GM19023 (cell line): Measurements from ENCODE around the gene SKA2.
"Not testable (repeated sequence)": the region's sequence is repeated elsewhere in the genome, so short reads cannot be mapped to it uniquely, and the experiment has no call there.

Experiments
- ATAC-seq: cut with Tn5 transposase; IDR thresholded peaks from one replicate; pipeline ENCODE4 v1.9.1; 2021; ENCODE audit warnings: mild to moderate bottlenecking, moderate library complexity; ENCODE audit not compliant: unreplicated experiment

The SKA2 gene

DNA sequence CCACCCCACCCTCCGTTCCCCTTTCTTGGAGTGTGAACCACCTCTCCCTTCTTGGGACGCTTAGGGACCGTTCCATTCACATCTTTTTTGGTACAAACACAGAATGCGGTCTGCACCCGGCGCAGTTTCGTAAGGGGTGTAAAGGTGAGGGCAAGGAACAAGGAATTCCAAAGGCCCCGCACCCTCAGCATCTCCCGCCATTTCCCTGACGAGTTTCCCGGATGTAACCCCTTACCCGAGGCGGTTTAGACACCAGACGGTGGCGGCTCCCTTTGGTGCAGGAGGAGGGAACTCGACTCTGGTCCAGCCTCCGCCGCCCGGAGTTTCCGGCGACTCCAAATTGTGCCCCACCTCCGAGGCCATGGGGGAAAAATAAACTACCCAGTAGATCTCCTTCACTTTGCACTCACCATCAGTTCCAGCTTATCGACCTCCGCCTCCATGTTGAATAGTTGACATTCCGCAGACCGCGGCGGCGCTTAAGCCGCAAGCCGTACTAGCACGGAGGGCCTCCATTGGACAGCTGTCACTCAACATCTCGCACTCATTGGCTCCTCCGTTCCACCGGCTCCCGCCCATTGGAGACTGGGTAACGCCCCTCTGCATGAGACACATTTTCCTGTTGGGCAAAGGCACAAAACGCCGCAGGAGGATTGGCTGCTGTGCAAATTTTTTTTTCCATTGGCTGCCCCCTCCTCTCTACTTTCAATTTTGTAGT lies at the start of gene SKA2:
Gene SKA2, minus strand, starts transcription at position 466 of the 718 bp plus-strand sequence. Its CDS starts 23 bp downstream, at position 443.
- ATAC-seq = peak; percentile 84

GRCh38 chr17:59202320-59202719 lies 47.3 kb upstream of the SKA2 start:
- no peak for ATAC-seq

DNA sequence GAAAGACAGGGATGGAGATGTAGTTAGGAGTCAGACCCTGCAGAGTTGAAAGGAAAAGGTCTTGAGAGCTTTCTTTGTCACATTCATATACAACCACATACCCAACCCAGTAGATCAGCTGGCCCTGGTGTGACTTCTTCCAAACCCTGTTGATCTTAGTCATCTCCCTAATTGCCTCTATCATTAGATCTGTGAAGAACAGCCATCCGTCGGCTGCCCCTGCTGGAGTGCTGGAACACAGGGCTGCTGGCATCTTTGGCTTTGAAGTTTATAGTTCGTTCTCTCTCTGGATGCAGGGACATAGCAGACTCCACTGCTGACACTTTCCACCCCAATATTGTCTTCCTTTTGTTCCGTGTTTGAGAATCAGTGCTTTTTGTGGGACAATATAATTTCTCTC lies 44.4 kb upstream of the SKA2 start:
- no peak for ATAC-seq

DNA sequence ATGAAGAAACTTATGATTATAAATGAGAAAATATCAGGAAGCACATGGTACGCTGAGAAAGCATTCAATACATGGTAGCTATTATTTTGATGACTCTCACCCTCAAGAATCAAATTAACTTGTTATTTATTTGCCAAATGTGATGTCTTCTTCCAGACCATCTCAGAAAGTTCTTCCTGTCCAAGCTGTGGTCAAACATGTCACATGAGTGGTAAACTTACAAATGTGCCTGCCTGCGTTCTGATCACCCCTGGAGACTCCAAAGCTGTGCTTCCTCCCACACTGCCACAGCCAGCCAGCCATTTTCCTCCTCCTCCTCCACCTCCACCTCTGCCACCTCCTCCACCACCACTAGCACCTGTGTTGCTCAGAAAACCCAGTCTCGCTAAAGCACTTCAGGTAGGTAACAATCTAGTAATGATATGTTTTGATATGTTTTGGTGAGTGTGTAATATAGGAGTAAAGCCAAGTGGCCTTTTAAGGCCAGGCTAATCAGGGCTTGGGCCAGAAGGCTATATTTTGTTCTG lies 38.4 kb upstream of the SKA2 start:
- ATAC-seq = no peak

GRCh38 chr17:59190806-59191205 lies 35.8 kb upstream of the SKA2 start:
- no peak for ATAC-seq

- no peak for ATAC-seq
Measured at GRCh38 chr17:59186850-59187249, 31.9 kb upstream of the SKA2 start.

DNA sequence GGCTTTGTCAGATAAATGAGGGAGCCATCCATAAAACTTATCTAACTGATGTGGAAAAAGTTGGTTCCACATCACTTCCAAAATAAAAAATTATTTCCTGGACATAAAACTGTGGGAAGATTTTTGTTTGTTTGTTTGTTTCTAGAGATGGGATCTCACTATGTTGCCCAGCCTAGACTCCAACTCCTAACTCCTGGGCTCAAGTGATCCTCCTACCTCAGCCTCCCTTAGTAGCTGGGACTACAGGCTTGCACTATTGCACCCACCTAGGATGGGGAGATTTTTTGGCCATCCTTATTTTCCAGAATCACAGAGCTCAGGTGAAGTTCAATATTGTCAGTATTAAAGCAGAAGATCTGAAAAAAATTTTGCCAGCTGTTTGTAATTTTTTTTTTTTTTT lies 31.0 kb upstream of the SKA2 start:
- ATAC-seq = no peak

DNA sequence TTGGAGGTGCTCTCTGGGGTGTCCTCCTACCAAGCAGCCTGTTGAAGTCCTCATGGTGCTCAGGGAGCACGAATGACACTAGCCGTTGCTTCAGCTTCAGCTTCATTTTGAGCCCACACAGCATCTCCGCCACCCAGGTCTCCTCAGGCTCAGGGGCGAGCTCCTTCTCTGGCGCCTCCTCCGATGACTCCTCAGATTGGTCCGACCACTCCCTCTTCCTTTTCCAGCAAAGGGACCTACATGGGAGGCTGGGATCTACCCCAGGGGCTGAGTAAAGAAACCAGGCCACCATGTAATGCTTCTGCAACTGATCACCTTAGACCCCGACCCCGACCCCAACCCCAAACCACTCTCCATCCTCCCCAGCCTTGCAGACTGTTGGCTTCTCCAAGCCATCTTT lies 26.5 kb upstream of the SKA2 start:
- no peak for ATAC-seq

DNA sequence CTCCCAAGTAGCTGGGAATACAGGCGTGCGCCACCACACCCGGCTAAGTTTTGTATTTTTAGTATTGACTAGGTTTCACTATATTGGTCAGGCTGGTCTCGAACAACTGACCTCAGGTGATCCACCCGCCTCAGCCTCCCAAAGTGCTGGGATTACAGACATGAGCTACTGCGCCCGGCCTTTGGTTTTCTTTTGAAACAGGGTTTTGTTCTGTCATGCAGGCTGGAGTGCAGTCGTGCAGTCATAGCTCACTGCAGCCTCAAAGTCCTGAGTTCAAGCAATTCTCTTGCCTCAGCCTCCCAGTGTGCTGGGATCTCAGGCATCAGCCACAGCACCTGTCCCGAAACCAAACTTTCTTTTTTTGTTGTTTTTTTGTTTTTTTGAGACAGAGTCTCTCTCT lies 25.6 kb upstream of the SKA2 start:
- no peak for ATAC-seq

GRCh38 chr17:59179601-59180000 lies 24.6 kb upstream of the SKA2 start:
- ATAC-seq = not testable (repeated sequence)

GRCh38 chr17:59178266-59178985 lies 23.4 kb upstream of the SKA2 start:
- no peak for ATAC-seq

GRCh38 chr17:59175076-59175475 lies 20.1 kb upstream of the SKA2 start:
- ATAC-seq = no peak

DNA sequence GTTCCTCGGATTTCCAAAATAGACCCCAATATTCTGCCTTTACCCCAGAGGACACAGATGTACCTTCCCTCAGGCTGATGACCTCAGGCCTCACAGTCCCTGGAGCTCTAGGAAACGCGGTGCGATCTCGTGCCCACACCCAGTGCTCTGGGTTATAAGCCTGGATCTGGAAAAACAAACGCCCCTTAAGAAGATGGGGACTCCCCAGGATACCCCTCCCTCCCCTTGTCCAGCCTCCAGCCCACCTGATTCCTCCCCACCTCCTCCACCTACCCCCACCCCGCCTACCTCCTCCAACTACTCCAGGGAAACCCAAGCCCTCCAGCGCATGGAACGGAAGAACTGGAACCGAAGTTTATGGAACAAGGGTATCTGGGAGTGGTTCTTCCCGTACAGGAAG lies 19.7 kb upstream of the SKA2 start:
- no peak for ATAC-seq

- ATAC-seq = no peak
Measured at GRCh38 chr17:59172436-59173004, 17.5 kb upstream of the SKA2 start.

DNA sequence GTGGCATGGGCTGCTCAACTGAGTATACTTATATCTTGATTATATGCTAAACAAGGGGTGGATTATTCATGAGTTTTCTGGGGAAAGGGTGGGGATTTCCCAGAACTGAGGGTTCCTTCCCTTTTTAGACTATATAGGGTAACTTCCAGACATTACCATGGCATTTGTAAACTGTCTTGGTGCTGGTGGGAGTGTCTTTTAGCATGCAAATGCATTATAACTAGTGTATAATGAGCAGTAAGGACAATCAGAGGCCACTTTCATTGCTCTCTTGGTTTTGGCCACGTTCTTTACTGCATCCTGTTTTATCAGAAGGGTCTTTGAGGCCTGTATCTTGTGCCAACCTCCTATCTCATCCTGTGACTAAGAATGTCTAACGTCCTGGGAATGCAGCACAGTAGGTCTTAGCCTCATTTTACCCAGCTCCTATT lies 12.6 kb upstream of the SKA2 start:
- ATAC-seq = no peak

- ATAC-seq = no peak
Measured at GRCh38 chr17:59165933-59166342, 11.0 kb upstream of the SKA2 start.

DNA sequence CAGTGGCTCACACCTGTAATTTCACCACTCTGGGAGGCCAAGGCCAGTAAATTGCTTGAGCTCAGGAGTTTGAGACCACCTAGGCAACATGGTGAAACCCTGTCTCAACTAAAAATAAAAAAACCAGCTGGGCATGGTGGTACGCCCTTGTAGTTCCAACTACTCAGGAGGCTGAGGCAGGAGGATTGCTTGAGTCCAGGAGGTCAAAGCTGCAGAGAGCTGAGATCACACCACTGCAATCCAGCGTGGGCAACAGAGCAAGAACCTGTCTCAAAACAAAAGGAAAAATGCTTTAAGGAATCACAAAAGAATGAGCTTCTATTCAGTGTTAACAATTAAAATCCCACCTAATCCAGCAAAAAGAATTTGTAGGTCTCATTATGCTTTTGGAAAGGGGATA lies 6.5 kb upstream of the SKA2 start:
- no peak for ATAC-seq

GRCh38 chr17:59160157-59161025 lies 5.4 kb upstream of the SKA2 start:
- ATAC-seq = no peak

GRCh38 chr17:59155439-59156177 lies 622 bp upstream of the SKA2 start, which contains the start of gene PRR11:
Gene PRR11 (plus strand): TSS chr17:59155746. CDS start chr17:59169753, 14,007 bp downstream.
- peak; percentile 93 for ATAC-seq

DNA sequence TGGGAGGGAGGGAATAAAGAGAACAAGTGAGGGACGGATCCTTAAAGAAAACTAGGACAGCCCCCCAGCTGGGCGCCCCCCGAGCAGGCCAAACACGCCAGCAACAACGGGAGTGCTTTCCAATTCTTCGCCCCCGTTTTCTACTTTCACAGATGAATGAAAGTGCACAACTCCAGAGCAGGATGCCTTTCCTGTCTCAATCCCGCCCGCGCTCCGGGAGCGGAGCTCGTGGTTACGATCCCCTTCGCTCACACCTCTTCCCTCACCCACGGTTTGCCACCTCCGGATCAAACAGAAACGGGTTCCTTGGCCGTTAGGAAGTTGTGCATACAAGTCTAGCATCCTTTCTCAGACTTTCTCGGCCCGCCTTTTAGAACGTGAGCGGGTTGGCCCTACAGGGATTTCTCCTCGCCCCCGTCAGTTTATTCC lies 680 bp downstream of the SKA2 start:
- ATAC-seq = no peak
